Neural cell (in vitro differentiated cells): ENCODE measurements around the gene SLC41A3. TPM values are rescaled to one million over a fixed set of nuclear protein-coding genes. Genes with fewer than 3 reads are reported as not detected.

Source experiments
- H2AFZ ChIP-seq: fragments of 200-600, 300-800 bp; sonication (generic), shearing (Covaris generic); 2 replicates; pipeline ENCODE4 v1.6.0; 2014; ENCODE audit warnings: low read depth, mild to moderate bottlenecking, antibody characterized with exemption, low read length, moderate library complexity
- H3F3A ChIP-seq: fragments of 200-600 bp; shearing (Covaris generic); 2 replicates; pipeline ENCODE4 v1.6.1; 2016; ENCODE audit warnings: mild to moderate bottlenecking, moderate library complexity, mixed read lengths, antibody characterized with exemption, low read length; ENCODE audit not compliant: insufficient read depth, poor library complexity, severe bottlenecking
- H3K27ac ChIP-seq: fragments of 200-600, 300-800 bp; sonication (generic), shearing (Covaris generic); 2 replicates; pipeline ENCODE4 v1.5.1; 2014; ENCODE audit warnings: mild to moderate bottlenecking, low read length, moderate library complexity
- H3K27me3 ChIP-seq: fragments of 300-800, 200-600 bp; sonication (generic), shearing (Covaris generic); 2 replicates; pipeline ENCODE4 v1.6.0; 2014; ENCODE audit warnings: mild to moderate bottlenecking, low read depth, low read length, moderate library complexity; ENCODE audit not compliant: insufficient read depth
- H3K36me3 ChIP-seq: fragments of 300-800, 200-600 bp; sonication (generic), shearing (Covaris generic); 2 replicates; pipeline ENCODE4 v1.5.1; 2014; ENCODE audit warnings: mild to moderate bottlenecking, antibody characterized with exemption, low read length, moderate library complexity; ENCODE audit not compliant: insufficient read depth
- H3K4me2 ChIP-seq: fragments of 300-800, 200-600 bp; sonication (generic), shearing (Covaris generic); 2 replicates; pipeline ENCODE4 v1.6.0; 2014; ENCODE audit warnings: mild to moderate bottlenecking, low read length
- H3K4me3 ChIP-seq: fragments of 300-800, 200-600 bp; sonication (generic), shearing (Covaris generic); 2 replicates; pipeline ENCODE4 v1.5.1; 2014; ENCODE audit warnings: mild to moderate bottlenecking, low read length, moderate library complexity
- H3K79me2 ChIP-seq: fragments of 200-600 bp; shearing (Covaris generic); replicated peaks from 2 replicates; pipeline ENCODE4 v1.6.0; 2014; ENCODE audit warnings: mild to moderate bottlenecking, low read length, moderate library complexity; ENCODE audit not compliant: insufficient read depth
- H3K9ac ChIP-seq: fragments of 300-800, 200-600 bp; sonication (generic), shearing (Covaris generic); 2 replicates; pipeline ENCODE4 v1.6.1; 2016; ENCODE audit warnings: mild to moderate bottlenecking, low read length, mixed read lengths
- H3K9me2 ChIP-seq: fragments of 200-600 bp; shearing (Covaris generic); 2 replicates; pipeline ENCODE4 v1.6.1; 2016; ENCODE audit warnings: mild to moderate bottlenecking, low read length, mixed read lengths; ENCODE audit not compliant: insufficient read depth
- H3K9me3 ChIP-seq: fragments of 200-600, 300-800 bp; sonication (generic), shearing (Covaris generic); 2 replicates; pipeline ENCODE4 v1.6.1; 2016; ENCODE audit warnings: mild to moderate bottlenecking, mixed run types, low read length, moderate library complexity, mixed read lengths
- H4K20me1 ChIP-seq: fragments of 200-600 bp; shearing (Covaris generic); 2 replicates; pipeline ENCODE4 v1.6.1; 2016; ENCODE audit warnings: mild to moderate bottlenecking, mixed run types; ENCODE audit not compliant: insufficient read depth
- CTCF ChIP-seq: fragments of 450-650 bp; IDR thresholded peaks from 2 replicates; pipeline ENCODE4 v1.5.1; 2014; ENCODE audit warnings: antibody characterized with exemption, mild to moderate bottlenecking, moderate library complexity; ENCODE audit not compliant: poor library complexity, severe bottlenecking
- EP300 ChIP-seq: fragments of 450-650 bp; conservative IDR thresholded peaks from 2 replicates; pipeline ENCODE4 v1.6.1; 2014; ENCODE audit warnings: antibody characterized with exemption, mild to moderate bottlenecking, moderate library complexity; ENCODE audit not compliant: poor library complexity, severe bottlenecking
- EZH2 ChIP-seq: fragments of 200-600, 300-800 bp; shearing (Covaris generic), sonication (generic); IDR thresholded peaks from 2 replicates; pipeline ENCODE4 v1.6.1; 2014; ENCODE audit warnings: antibody characterized with exemption, low read length, borderline replicate concordance, mild to moderate bottlenecking; ENCODE audit not compliant: insufficient read depth, poor library complexity, severe bottlenecking
- MXI1 ChIP-seq: fragments of 450-650 bp; conservative IDR thresholded peaks from 2 replicates; pipeline ENCODE4 v1.6.1; 2014; ENCODE audit warnings: antibody characterized with exemption, mild to moderate bottlenecking; ENCODE audit not compliant: poor library complexity, severe bottlenecking
- POLR2AphosphoS5 ChIP-seq: IDR thresholded peaks from 2 replicates; pipeline ENCODE4 v1.6.1; 2012
- RAD21 ChIP-seq: fragments of 450-650 bp; conservative IDR thresholded peaks from 2 replicates; pipeline ENCODE4 v1.6.1; 2014; ENCODE audit warnings: antibody characterized with exemption, mild to moderate bottlenecking, moderate library complexity
- REST ChIP-seq: IDR thresholded peaks from 2 replicates; pipeline ENCODE4 v1.6.1; 2012; ENCODE audit warnings: borderline replicate concordance
- SMC3 ChIP-seq: fragments of 450-650 bp; conservative IDR thresholded peaks from 2 replicates; pipeline ENCODE4 v1.6.1; 2014; ENCODE audit warnings: antibody characterized with exemption, mild to moderate bottlenecking, moderate library complexity; ENCODE audit not compliant: poor library complexity
- TAF1 ChIP-seq: IDR thresholded peaks from 2 replicates; pipeline ENCODE4 v1.6.1; 2012; ENCODE audit warnings: low read depth
- polyA minus RNA-seq: library from RNA; depleted of rRNA, polyadenylated mRNA; stranded (reverse); fragments of >200 nt; gene quantifications from 2 replicates; pipeline ENCODE4 v1.2.3, GENCODE V29; 2014
- polyA plus RNA-seq: library from polyadenylated mRNA; depleted of rRNA; stranded (reverse); fragments of >200 nt; gene quantifications from 2 replicates; pipeline ENCODE4 v1.2.3, GENCODE V29; 2014

Gene SLC41A3
- 80.0 and 90.4 TPM in 2 replicates for polyA plus RNA-seq
- 68.1 and 70.8 TPM in 2 replicates for polyA minus RNA-seq

DNA sequence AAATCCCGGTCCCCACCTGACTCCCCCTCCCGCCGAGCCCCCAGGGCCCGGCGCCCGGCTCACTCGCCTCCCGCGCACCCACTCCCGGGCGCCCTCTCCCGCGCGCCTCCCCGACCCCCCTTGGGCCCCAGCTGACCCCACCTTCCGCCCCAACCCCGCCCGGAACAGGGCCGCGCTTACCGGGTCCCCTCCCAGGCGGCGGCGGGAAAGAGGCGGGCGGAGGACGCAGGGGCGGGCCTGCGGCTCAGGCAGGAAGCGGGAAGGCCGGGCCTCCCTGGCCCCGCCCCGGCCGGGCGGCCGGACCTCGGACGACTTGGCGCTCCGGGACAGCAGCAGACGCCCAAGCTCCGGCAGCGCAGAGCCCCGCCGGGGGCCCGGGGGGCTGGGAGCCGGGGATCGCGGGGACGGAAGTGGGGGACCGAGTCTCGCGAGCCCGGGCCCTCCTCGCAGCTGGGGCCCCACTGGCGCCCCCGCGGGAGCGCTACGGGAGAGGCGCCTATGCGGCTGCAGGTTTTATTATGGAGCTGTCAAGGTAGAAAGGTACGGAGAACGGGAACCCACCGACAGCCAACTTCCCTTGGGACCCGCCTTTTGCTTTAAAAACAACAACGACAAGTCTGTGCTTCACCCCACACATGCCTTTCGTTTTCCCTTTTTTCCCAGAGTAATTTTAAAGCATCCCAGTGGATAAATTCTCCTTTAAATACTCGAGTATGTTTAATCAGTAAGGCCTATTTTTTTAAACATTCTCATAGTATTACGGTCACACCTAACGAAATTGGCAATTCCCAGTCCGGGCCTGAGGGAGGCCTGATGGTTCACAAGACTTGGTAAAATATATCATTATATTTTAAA lies at the start of gene SLC41A3:
SLC41A3 (minus strand) TSS at position 212 of the 855 bp plus-strand sequence. CDS start 15,905 bp downstream, outside the sequence.
- no peaks in the 10 kb centered on the region for H3F3A ChIP-seq
- H3K9me2 ChIP-seq, result no peaks in the 10 kb centered on the region
- peak within 1 kb of the TSS; percentile 78 for H3K4me3 ChIP-seq
- peak within 1 kb of the TSS; percentile 47 for H2AFZ ChIP-seq
- H4K20me1 ChIP-seq, result no peaks in the 10 kb centered on the region
- peak within 1 kb of the TSS; percentile 85 for H3K4me2 ChIP-seq
- no peaks in the 10 kb centered on the region for H3K36me3 ChIP-seq
- peak within 1 kb of the TSS; percentile 83 for H3K9ac ChIP-seq
- TF ChIP-seq EP300, result peak; percentile 46
- peak; percentile 26 for TF ChIP-seq MXI1
- peak; percentile 32 for TF ChIP-seq RAD21
- TF ChIP-seq EZH2, result no peak
- no peak for TF ChIP-seq POLR2AphosphoS5
- TF ChIP-seq CTCF, result peak; percentile 62
- TF ChIP-seq REST, result peak; percentile 20
- peak; percentile 42 for TF ChIP-seq SMC3
- H3K27me3 ChIP-seq, result no peaks in the 10 kb centered on the region
- peak within 1 kb of the TSS; percentile 67 for H3K27ac ChIP-seq
- no peaks in the 10 kb centered on the region for H3K9me3 ChIP-seq
- H3K79me2 ChIP-seq, result peaks cover 4% of the 10 kb centered on the region

DNA sequence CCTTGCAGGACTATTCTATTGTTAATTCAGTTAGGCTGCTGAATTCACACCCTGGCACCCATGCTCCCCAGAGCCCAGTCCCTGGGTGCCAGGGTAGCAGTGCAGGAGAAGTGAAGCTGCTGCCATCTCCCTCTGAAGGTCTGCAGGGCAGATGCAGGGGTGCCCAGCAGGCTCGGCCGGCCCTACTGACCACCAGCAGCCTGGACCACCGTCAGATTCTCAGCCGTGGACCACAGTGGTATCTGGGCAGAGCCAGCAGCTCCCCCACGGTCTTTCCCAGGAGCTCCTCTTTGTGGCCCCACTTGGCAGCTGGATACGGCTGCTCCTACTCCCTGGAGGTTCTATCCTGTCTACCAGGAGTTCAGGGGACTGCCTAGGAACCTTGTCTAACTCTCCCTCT lies 49.7 kb upstream of the SLC41A3 start:
- no peak overlapping the region for H3K4me2 ChIP-seq
- H4K20me1 ChIP-seq, result no peaks in the 10 kb centered on the region
- no peak overlapping the region for H3K27ac ChIP-seq
- no peaks in the 10 kb centered on the region for H3K36me3 ChIP-seq
- H3K27me3 ChIP-seq, result no peaks in the 10 kb centered on the region
- no peak overlapping the region for H3K9ac ChIP-seq
- H3K4me3 ChIP-seq, result no peak overlapping the region
- no peak overlapping the region for H2AFZ ChIP-seq
- no peaks in the 10 kb centered on the region for H3F3A ChIP-seq
- TF ChIP-seq REST, result no peak
- TF ChIP-seq CTCF, result no peak
- no peak for TF ChIP-seq EP300
- TF ChIP-seq MXI1, result no peak
- no peak for TF ChIP-seq RAD21
- TF ChIP-seq POLR2AphosphoS5, result no peak
- no peak for TF ChIP-seq SMC3
- TF ChIP-seq EZH2, result no peak
- TF ChIP-seq TAF1, result no peak
- H3K9me3 ChIP-seq, result no peaks in the 10 kb centered on the region
- no peaks in the 10 kb centered on the region for H3K9me2 ChIP-seq
- H3K79me2 ChIP-seq, result no peaks in the 10 kb centered on the region
